ENCODE data around the gene TTLL11.

- TF ChIP-seq CTCF (IDR thresholded peaks at IDR 0.05), result no peak
- TF ChIP-seq POLR2A (IDR thresholded peaks at IDR 0.05), result no peak
Observed at GRCh38 chr9:121930956-121931355, 162.2 kb downstream of the TTLL11 start.

Measured in Peyer's patch (tissue), 4 donors.